HFFc6 (cell line): ENCODE results near the gene HOXD12. TPM values are rescaled to one million over a fixed set of nuclear protein-coding genes. Genes with fewer than 3 reads are reported as not detected.

ENCODE experiments used
- DNase-seq: peaks from one replicate; pipeline ENCODE4 v3.0.0-alpha.2; 2018
- H3K27ac Mint-ChIP-seq: 2 replicates; pipeline ENCODE4 v1.8.0; 2020; ENCODE audit warnings: mild to moderate bottlenecking, mixed read lengths
- H3K27me3 Mint-ChIP-seq: 2 replicates; pipeline ENCODE4 v1.8.0; 2021; ENCODE audit warnings: mild to moderate bottlenecking, moderate library complexity, mixed read lengths; ENCODE audit not compliant: insufficient read depth
- H3K36me3 Mint-ChIP-seq: 2 replicates; pipeline ENCODE4 v1.8.0; 2021; ENCODE audit warnings: low read depth, mixed read lengths
- H3K4me1 Mint-ChIP-seq: 2 replicates; pipeline ENCODE4 v1.8.0; 2020; ENCODE audit warnings: low read depth, mixed read lengths
- H3K4me3 Mint-ChIP-seq: 2 replicates; pipeline ENCODE4 v1.8.0; 2020; ENCODE audit warnings: mild to moderate bottlenecking, moderate library complexity, mixed read lengths
- H3K9me3 Mint-ChIP-seq: 2 replicates; pipeline ENCODE4 v1.8.0; 2020; ENCODE audit warnings: mild to moderate bottlenecking, mixed read lengths
- CTCF ChIP-seq: fragments of 200-600 bp; sonication (generic); IDR thresholded peaks from 2 replicates; pipeline ENCODE4 v1.5.0; 2021; ENCODE audit warnings: antibody characterized with exemption, mild to moderate bottlenecking
- total RNA-seq, 6 experiments: library from RNA; stranded (reverse); fragmentation: NEBNext Ultra II Directional; extraction: Animal tissue kit (Norgen Biotek cat#: 25700); gene quantifications; 2 replicates in 1 of 6; 3 replicates in 5 of 6; pipeline ENCODE4 v1.2.3, GENCODE V29; 2021

Gene HOXD12
- total RNA-seq, 6 experiments from 2014 or later, result 0.19 to 0.36 (median 0.26) TPM; not detected in 2

DNA sequence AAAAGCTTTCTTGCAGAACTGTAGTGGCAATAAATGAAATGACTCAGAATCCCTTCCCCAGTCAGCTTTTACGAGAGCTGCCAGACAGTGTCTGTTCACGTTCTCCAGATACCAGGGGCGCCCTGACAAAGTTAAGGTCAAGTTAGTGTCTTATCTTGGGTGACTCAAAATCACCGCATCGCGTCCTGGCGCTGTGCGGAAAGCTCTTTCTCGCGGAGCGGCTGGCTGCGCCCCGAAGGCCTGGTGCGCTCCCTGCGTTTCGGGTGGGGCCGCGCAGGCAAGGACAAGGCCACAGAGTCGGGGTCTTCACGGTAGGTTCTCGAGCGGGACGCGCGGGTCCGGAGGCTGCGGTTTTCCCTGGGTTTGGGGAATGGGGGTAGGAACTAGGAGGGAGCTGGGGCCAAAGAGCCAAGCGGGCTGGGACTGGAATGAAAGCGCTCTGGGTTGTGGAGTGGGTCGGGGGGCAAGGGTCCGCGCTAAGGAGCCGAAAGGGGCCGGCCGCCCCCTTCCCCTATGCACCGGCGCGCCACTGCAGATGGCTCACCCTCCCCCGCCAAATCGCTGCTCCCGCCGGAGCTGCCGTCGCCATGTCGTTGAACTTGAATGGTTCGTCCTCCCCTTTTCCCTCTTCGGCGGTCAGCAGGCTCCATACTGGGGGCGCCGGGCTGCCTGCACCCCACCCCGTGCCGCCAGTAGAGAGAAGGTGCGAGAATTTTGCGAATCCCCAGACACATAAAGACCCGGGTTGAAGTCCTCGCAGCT, 4.9 kb downstream of the HOXD12 start:
- H3K4me3 Mint-ChIP-seq, result peak overlapping the region; percentile 83
- H3K27ac Mint-ChIP-seq, result peak overlapping the region; percentile 77
- H3K9me3 Mint-ChIP-seq, result no peaks in the 10 kb centered on the region
- H3K4me1 Mint-ChIP-seq, result peaks cover 37% of the 10 kb centered on the region
- TF ChIP-seq CTCF, result peak; percentile 43; the same call in 1 of the 2 replicates
- peak; percentile 91 for DNase-seq
- peaks cover 5% of the 10 kb centered on the region for H3K36me3 Mint-ChIP-seq
- H3K27me3 Mint-ChIP-seq, result peaks cover 13% of the 10 kb centered on the region

DNA sequence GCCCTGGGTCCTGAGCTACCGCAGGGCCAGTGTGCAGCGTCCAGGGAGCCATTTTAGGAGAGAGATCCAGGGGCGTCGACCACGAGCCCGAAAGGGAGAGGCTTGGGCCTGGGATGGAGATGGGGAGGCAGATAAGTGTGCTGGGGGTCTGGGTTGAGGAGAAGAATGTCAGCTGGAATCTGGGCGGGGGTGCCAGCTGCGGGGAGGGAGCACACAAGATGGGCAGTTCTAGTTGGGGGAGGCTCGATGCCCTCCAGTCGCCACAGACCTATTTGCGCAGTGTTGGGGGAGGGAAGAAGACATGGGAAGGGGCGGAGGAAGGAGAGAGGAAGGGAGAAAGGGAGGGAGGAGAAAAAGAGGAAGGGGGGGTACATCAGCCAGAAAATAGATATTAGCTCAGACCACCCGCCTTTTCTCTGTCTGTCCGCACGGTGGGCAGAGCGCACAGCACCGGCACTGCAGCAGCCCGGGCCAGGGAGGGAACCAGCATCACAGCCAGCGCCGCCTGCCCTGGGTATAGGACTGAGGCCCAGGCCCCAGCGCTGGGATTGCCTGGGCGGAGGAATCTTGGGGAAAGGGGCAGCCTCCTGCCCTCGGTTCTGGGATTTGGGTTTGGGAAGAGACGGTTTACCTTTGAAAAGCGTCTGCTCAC, 5.6 kb downstream of the HOXD12 start:
- no peak for TF ChIP-seq CTCF
- H3K4me3 Mint-ChIP-seq, result peak overlapping the region; percentile 83
- H3K4me1 Mint-ChIP-seq, result peaks cover 40% of the 10 kb centered on the region
- H3K27ac Mint-ChIP-seq, result peak overlapping the region; percentile 77
- DNase-seq, result no peak
- no peaks in the 10 kb centered on the region for H3K9me3 Mint-ChIP-seq
- peaks cover 6% of the 10 kb centered on the region for H3K36me3 Mint-ChIP-seq
- H3K27me3 Mint-ChIP-seq, result peaks cover 13% of the 10 kb centered on the region

DNA sequence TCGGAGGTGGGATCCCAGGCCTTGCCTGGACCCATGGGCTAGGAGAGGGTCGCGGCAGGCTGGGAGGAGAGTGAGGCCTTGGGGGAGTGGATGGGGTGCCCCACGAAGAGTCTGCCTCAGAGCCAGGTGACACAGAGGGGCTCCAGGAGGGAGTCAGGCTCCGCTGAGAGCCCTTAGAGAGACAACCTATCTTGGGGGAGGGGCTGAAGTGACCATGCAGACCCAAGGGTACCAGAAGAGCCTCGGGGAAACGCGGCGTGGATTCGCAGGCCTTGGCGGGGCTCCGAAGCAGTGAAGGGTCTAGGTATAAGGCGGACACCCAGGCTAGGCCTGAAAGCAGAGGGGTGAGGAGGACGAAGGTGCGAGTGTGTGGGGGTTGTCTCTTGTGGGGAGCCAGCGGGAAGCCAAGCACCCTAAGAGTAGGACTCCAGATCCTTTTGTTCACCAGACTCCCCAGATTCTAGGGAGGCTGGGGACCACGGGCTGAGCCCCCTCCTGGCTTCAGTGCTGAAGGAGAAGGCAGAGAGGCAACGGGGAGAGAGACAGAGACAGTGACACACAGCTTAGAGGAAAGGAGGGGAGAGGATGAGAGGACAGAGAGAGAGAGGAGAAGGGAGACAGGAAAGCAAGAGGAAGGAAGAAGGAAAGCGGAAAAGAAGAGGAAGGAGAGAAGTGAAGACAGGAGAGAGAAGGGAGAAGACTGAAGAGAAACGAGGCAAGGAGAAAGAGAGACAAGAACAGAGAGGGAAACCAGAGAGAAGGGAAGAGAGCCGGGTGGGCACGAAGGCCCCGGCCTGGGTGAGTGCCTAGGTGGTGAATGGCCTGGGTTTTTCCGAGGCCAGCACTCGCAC, 6.4 kb downstream of the HOXD12 start:
- Mint-ChIP-seq H3K27ac (peak overlapping the region; percentile 77), H3K4me1 (peaks cover 40% of the 10 kb centered on the region), H3K9me3 (no peaks in the 10 kb centered on the region), H3K36me3 (peaks cover 6% of the 10 kb centered on the region), H3K4me3 (peak overlapping the region; percentile 83), H3K27me3 (peaks cover 13% of the 10 kb centered on the region)
- no peak for DNase-seq
- TF ChIP-seq CTCF, result no peak

DNA sequence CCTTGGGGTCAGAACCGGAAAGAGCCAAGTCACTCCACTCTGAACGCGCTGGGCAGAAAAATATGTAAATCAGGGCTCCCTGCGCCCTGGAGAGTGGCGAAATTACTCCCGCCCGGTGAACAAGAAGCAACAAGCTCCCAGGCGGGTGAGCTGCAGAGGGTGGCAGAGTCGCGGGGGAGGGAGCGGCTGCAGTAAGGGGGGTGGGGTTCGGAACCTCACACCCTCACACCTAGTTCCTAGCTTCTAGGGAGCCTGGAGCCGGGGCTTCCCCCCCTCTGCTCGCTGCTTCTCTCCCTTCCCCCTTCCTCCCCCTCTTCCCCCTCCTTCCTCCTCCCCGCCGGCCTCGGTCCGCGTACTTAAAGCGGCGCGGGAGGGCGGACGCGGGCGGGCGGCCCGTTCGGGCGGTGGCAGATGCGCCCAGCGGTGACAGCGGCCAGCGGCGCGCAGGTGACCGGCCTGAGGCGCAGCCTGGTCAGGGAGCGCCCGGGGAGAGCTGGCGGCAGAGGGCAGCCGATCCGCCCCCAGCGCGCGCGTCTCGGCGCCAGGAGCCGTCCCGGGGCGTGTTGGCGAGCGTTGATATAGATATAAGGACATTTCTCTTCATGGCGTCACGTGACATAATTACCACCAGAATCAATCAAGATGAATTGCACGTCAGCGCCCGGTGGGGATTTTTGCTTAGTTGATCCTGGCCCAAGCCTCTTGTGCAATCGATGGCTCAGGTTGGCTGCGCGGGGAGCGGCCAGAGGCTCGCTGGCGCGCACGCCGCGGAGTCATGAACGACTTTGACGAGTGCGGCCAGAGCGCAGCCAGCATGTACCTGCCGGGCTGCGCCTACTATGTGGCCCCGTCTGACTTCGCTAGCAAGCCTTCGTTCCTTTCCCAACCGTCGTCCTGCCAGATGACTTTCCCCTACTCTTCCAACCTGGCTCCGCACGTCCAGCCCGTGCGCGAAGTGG, 7.3 kb downstream of the HOXD12 start, which contains the start of gene HOXD11:
Gene HOXD11 (plus strand): TSS at position 700 of the 959 bp plus-strand sequence. CDS start 76 bp downstream, at position 776.
- no peaks in the 10 kb centered on the region for H3K9me3 Mint-ChIP-seq
- TF ChIP-seq CTCF, result no peak; the same call in 1 of the 2 replicates
- peak within 1 kb of the TSS; percentile 88 for H3K4me3 Mint-ChIP-seq
- peaks cover 40% of the 10 kb centered on the region for H3K4me1 Mint-ChIP-seq
- H3K27me3 Mint-ChIP-seq, result peaks cover 11% of the 10 kb centered on the region
- DNase-seq, result peak; percentile 43
- peaks cover 6% of the 10 kb centered on the region for H3K36me3 Mint-ChIP-seq
- H3K27ac Mint-ChIP-seq, result peak within 1 kb of the TSS; percentile 77
